GM12878 (cell line): ENCODE measurements around the gene GPLD1. TPM values are rescaled to one million over a fixed set of nuclear protein-coding genes. Genes with fewer than 3 reads are reported as not detected.

ENCODE experiments used
- ATF3 ChIP-seq: IDR thresholded peaks from 2 replicates; pipeline ENCODE4 v1.6.1; 2011; ENCODE audit warnings: low read depth, mild to moderate bottlenecking, low read length, moderate library complexity, borderline replicate concordance; ENCODE audit errors: extremely low read depth
- CUX1 ChIP-seq: IDR thresholded peaks from 2 replicates; pipeline ENCODE4 v1.6.1; 2012; ENCODE audit warnings: improper control_type of control experiment, low read depth, low read length; ENCODE audit not compliant: insufficient replicate concordance
- E4F1 ChIP-seq: fragments of 450-650 bp; IDR thresholded peaks from 2 replicates; pipeline ENCODE4 v1.6.1; 2018; ENCODE audit warnings: borderline replicate concordance, mild to moderate bottlenecking; ENCODE audit not compliant: partially characterized antibody
- IRF3 ChIP-seq: fragments of 450-650 bp; IDR thresholded peaks from 2 replicates; pipeline ENCODE4 v1.6.1; 2014; ENCODE audit warnings: mild to moderate bottlenecking
- MEF2A ChIP-seq: IDR thresholded peaks from 2 replicates; pipeline ENCODE4 v1.6.1; 2011; ENCODE audit warnings: low read depth, mild to moderate bottlenecking, low read length, moderate library complexity; ENCODE audit not compliant: insufficient read depth
- PKNOX1 ChIP-seq: fragments of 450-650 bp; IDR thresholded peaks from 2 replicates; pipeline ENCODE4 v1.6.1; 2016; ENCODE audit warnings: mild to moderate bottlenecking
- RBBP5 ChIP-seq: fragments of 200-600 bp; sonication (generic); conservative IDR thresholded peaks from 2 replicates; pipeline ENCODE4 v1.6.1; 2016
- RCOR1 ChIP-seq: conservative IDR thresholded peaks from 2 replicates; pipeline ENCODE4 v1.6.1; 2012; ENCODE audit warnings: low read depth, low read length, improper control_type of control experiment
- RELB ChIP-seq: fragments of 450-650 bp; IDR thresholded peaks from 2 replicates; pipeline ENCODE4 v1.6.1; 2017; ENCODE audit warnings: low read depth, mild to moderate bottlenecking, moderate library complexity
- YY1 ChIP-seq: IDR thresholded peaks from 2 replicates; pipeline ENCODE4 v1.6.1; 2011; ENCODE audit warnings: low read depth, mild to moderate bottlenecking, low read length
- ZNF217 ChIP-seq: fragments of 450-650 bp; IDR thresholded peaks from 2 replicates; pipeline ENCODE4 v1.6.1; 2017; ENCODE audit warnings: antibody characterized with exemption, mild to moderate bottlenecking
- ZNF687 ChIP-seq: fragments of 450-650 bp; IDR thresholded peaks from 2 replicates; pipeline ENCODE4 v1.6.1; 2017; ENCODE audit warnings: mild to moderate bottlenecking, moderate library complexity
- polyA plus RNA-seq, 11 experiments: library from polyadenylated mRNA; depleted of rRNA in 4 of 11; unstranded in 6 of 11; stranded (reverse) in 5 of 11; fragments of >200 nt; fragmentation: Nextera tagmentation in 4 of 11; fragmentation: Illumina TruSeq in 1 of 11; extraction: Ambion mirVana in 4 of 11; extraction: Trizol in 1 of 11; gene quantifications; 1 replicate in 1 of 11; 2 replicates in 10 of 11; pipeline versions ENCODE4 v1.2.1 to v1.2.3, GENCODE V29; 2011 to 2016; ENCODE audit warnings: inconsistent platforms in 2 of 11, missing spikeins in 2 of 11, low read depth in 1 of 11
- total RNA-seq, 4 experiments: library from RNA; depleted of rRNA in 3 of 4; stranded (reverse); fragments of >200 nt in 3 of 4; fragmentation: Illumina TruSeq in 1 of 4; extraction: Trizol in 1 of 4; gene quantifications; 2 replicates each; pipeline versions ENCODE4 v1.2.1 to v1.2.3, GENCODE V29; 2013 to 2021

GPLD1 gene
- total and polyA plus RNA-seq, 10 of the 15 experiments (the other 5 are each of a cell fraction or from before 2014, with no cell fraction given), result 0.04 to 1.0 (median 0.69) TPM

- no peak for TF ChIP-seq ZNF687
- no peak for TF ChIP-seq RCOR1
- TF ChIP-seq CUX1, result no peak
- no peak for TF ChIP-seq ATF3
- TF ChIP-seq IRF3, result no peak
- no peak for TF ChIP-seq RBBP5
- no peak for TF ChIP-seq YY1
- TF ChIP-seq PKNOX1, result no peak
- TF ChIP-seq ZNF217, result no peak
- no peak for TF ChIP-seq RELB
- no peak for TF ChIP-seq E4F1
- no peak for TF ChIP-seq MEF2A
These were observed 41.0 kb downstream of the GPLD1 start (continued) for GRCh38 chr6:24448396-24448795.
